Measurements from ENCODE around the gene CARD14. TPM values are rescaled to one million over a fixed set of nuclear protein-coding genes. Genes with fewer than 3 reads are reported as not detected.
"Not testable (repeated sequence)": the region's sequence is repeated elsewhere in the genome, so short reads cannot be mapped to it uniquely, and the experiment has no call there.

CARD14 gene
- total RNA-seq, 1 donor from 2014 or later, result 1.7 TPM

GRCh38 chr17:80152081-80152702, 17.6 kb upstream of the CARD14 start:
- no peak for TF ChIP-seq CTCF (conservative IDR thresholded peaks at IDR 0.05)
- Mint-ChIP-seq H3K9me3 (peaks cover 8% of the 10 kb centered on the region), H3K4me3 (peak overlapping the region; percentile 51)

GRCh38 chr17:80153004-80153403, 16.8 kb upstream of the CARD14 start:
- Mint-ChIP-seq H3K4me3 (peak overlapping the region; percentile 51), H3K9me3 (peaks cover 8% of the 10 kb centered on the region), H3K4me1 (peaks cover 27% of the 10 kb centered on the region), H3K27ac (ENCODE audit: unreplicated experiment) (no peak overlapping the region), H3K36me3 (ENCODE audit: low read depth) (peaks cover 7% of the 10 kb centered on the region), H3K27me3 (ENCODE audit: low read depth) (no peaks in the 10 kb centered on the region)
- no peak for TF ChIP-seq CTCF (conservative IDR thresholded peaks at IDR 0.05)
- DNase-seq (ENCODE audit: low read depth, low spot score), result no peak

More at GRCh38 chr17:80152081-80152702, 17.6 kb upstream of the CARD14 start:
- Mint-ChIP-seq H3K4me1 (peaks cover 32% of the 10 kb centered on the region), H3K27ac (ENCODE audit: unreplicated experiment) (peak overlapping the region; percentile 43), H3K27me3 (ENCODE audit: low read depth) (no peaks in the 10 kb centered on the region), H3K36me3 (ENCODE audit: low read depth) (peaks cover 4% of the 10 kb centered on the region)
- DNase-seq (ENCODE audit: low read depth, low spot score), result no peak

- no peak overlapping the region for H3K4me3 Mint-ChIP-seq
- H3K9me3 Mint-ChIP-seq, result peaks cover 8% of the 10 kb centered on the region
- H3K4me1 Mint-ChIP-seq, result peaks cover 24% of the 10 kb centered on the region
- no peak for DNase-seq (ENCODE audit: low read depth, low spot score)
- H3K27me3 Mint-ChIP-seq (ENCODE audit: low read depth), result no peaks in the 10 kb centered on the region
- TF ChIP-seq CTCF (conservative IDR thresholded peaks at IDR 0.05), result no peak
- peaks cover 7% of the 10 kb centered on the region for H3K36me3 Mint-ChIP-seq (ENCODE audit: low read depth)
- H3K27ac Mint-ChIP-seq (ENCODE audit: unreplicated experiment), result no peak overlapping the region
These were observed 15.7 kb upstream of the CARD14 start for GRCh38 chr17:80154166-80154565.

- H3K9me3 Mint-ChIP-seq; DNase-seq (ENCODE audit: low read depth, low spot score); H3K27me3 Mint-ChIP-seq (ENCODE audit: low read depth); H3K4me3 Mint-ChIP-seq; H3K36me3 Mint-ChIP-seq (ENCODE audit: low read depth); H3K27ac Mint-ChIP-seq (ENCODE audit: unreplicated experiment): not testable (repeated sequence)
- peaks cover 31% of the 10 kb centered on the region for H3K4me1 Mint-ChIP-seq
These were observed 14.2 kb upstream of the CARD14 start for GRCh38 chr17:80155600-80155999.

- peaks cover 27% of the 10 kb centered on the region for H3K4me1 Mint-ChIP-seq
- H3K27me3 Mint-ChIP-seq (ENCODE audit: low read depth), result peaks cover 7% of the 10 kb centered on the region
- H3K27ac Mint-ChIP-seq (ENCODE audit: unreplicated experiment), result no peak overlapping the region
- no peak overlapping the region for H3K4me3 Mint-ChIP-seq
- no peak for TF ChIP-seq CTCF (conservative IDR thresholded peaks at IDR 0.05)
- peaks cover 8% of the 10 kb centered on the region for H3K9me3 Mint-ChIP-seq
- H3K36me3 Mint-ChIP-seq (ENCODE audit: low read depth), result peaks cover 7% of the 10 kb centered on the region
- DNase-seq (ENCODE audit: low read depth, low spot score), result no peak
These were observed 11.0 kb upstream of the CARD14 start for GRCh38 chr17:80158846-80159245.

GRCh38 chr17:80160536-80160935, 9.3 kb upstream of the CARD14 start:
- no peak for TF ChIP-seq CTCF (conservative IDR thresholded peaks at IDR 0.05)
- no peak overlapping the region for H3K4me3 Mint-ChIP-seq
- no peak overlapping the region for H3K27ac Mint-ChIP-seq (ENCODE audit: unreplicated experiment)
- H3K9me3 Mint-ChIP-seq, result peaks cover 5% of the 10 kb centered on the region
- peaks cover 3% of the 10 kb centered on the region for H3K36me3 Mint-ChIP-seq (ENCODE audit: low read depth)
- peaks cover 24% of the 10 kb centered on the region for H3K4me1 Mint-ChIP-seq
- DNase-seq (ENCODE audit: low read depth, low spot score), result no peak
- peaks cover 7% of the 10 kb centered on the region for H3K27me3 Mint-ChIP-seq (ENCODE audit: low read depth)
